DLD1 (cell line): Measurements from ENCODE around the gene CPB1.
"Not testable (repeated sequence)": the region's sequence is repeated elsewhere in the genome, so short reads cannot be mapped to it uniquely, and the experiment has no call there.

Source experiments
- in situ Hi-C: cut with HindIII; loops from 2 replicates; pipeline ENCODE4 v1.10.0; 2017; ENCODE audit warnings: low sequenced_read_pairs

Gene CPB1

DNA sequence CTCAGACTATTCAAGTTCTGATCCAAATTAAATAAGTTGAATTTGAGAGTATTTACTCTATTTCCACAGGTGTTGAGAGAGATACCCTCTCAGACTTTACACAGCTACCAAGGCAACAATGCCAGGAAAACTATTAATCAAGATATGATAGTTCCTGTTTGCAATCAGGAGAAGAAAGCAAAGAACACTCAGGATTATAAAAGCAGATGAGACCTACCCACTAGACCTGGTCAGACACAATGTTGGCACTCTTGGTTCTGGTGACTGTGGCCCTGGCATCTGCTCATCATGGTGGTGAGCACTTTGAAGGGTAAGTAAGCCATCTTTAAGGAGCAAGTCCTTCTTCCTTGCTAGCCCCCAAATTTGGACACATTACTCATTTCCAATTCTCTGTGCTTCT lies at the start of gene CPB1:
TSS of gene CPB1 (plus strand) at position 227 of the 400 bp plus-strand sequence. CDS start at position 240, 13 bp downstream.
- in situ Hi-C loops, result no loop called here

GRCh38 chr3:148778926-148779325 lies 48.7 kb upstream of the CPB1 start:
- in situ Hi-C loops, result no loop called here

DNA sequence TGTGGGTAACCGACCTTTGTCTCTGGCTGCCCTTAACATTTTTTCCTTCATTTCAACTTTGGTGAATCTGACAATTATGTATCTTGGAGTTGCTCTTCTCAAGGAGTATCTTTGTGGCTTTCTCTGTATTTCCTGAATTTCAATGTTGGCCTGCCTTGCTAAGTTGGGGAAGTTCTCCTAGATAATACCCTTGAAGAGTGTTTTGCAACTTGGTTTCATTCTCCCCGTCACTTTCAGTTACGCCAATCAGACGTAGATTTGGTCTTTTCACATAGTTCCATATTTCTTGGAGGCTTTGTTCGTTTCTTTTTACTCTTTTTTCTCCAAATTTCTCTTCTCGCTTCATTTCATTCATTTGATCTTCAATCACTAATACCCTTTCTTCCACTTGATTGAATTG lies 42.6 kb upstream of the CPB1 start:
- in situ Hi-C loops, result not testable (repeated sequence)

GRCh38 chr3:148786159-148786558 lies 41.5 kb upstream of the CPB1 start:
- in situ Hi-C loops, result not testable (repeated sequence)

- in situ Hi-C loops, result no loop called here
These were observed 38.5 kb upstream of the CPB1 start for GRCh38 chr3:148789146-148789545.

DNA sequence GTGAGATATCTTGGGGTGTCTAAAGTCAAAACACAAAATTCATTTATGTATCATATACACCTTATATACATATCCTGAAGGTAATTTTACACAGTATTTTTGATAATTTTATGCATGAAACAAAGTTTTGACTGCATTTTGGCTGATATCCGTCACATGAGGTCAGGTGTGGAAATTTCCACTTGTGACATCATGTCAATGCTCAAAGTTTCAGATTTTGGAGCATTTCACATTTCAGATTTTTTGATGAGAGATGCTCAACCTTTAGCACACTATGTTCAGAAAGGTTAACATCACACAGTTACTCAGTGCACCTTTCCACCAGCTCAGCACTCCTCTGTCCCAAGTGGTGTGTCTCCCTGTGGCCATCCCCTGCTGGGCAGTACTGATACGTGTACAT lies 37.7 kb upstream of the CPB1 start:
- in situ Hi-C loops, result no loop called here

DNA sequence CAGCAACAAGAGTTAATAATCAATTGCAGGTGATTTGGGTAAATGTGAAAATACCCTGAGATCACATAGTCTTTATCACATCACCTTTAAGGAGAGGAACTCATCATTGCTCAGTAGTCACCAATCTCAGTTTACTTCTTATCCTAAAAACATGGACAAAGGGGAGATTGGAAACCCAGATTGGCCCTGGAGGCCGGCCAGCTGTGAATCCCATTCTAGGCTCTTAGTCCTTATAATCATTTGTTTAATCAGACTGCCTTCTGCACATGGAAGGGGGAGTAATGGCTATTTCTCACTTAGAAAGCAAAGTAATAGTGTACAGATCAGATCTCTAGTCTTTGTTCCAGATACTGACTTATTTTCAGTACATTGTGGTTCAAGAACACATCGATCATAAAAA lies 37.2 kb upstream of the CPB1 start:
- in situ Hi-C loops, result no loop called here

DNA sequence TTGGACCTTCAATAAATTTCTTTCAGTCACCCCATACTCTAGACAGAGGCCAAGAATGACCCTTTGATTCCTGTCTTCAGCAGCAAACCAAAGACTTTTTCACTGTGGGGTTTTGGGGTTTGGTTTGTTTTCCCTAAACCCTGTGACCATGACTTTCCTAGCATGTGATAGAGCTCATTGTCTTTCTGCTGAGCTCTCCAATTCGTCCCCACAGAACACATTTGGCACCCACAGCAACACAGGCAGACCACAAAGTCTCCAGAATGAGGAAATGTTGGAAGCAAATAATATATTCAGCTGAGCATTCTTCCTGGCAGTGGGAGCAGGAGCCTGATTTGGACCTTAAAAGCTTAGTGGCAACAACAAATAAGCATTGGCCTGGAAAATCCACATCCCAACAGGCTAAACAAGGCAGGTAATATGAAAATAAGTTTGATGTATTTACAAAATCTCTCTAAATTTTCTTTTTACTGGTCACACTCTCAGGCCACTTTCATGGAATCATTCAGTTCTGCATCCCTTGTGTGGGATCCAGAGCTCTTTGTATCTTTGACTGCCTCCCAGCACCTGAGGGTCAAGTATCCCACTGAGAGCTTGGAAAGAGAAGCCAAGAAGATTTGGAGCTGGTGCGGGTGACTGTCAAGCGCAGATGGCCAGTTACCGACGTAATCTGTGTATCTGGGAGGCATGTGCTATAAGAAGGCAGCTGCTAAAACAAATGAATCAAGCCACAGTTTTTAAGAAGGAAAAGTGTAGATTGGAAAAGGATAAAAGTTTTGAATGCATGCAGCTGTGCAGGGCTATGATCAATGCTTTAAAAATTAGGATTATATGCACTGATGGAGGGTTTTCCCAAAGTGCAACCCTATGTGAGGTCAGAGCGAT lies 36.5 kb upstream of the CPB1 start:
- in situ Hi-C loops, result no loop called here

DNA sequence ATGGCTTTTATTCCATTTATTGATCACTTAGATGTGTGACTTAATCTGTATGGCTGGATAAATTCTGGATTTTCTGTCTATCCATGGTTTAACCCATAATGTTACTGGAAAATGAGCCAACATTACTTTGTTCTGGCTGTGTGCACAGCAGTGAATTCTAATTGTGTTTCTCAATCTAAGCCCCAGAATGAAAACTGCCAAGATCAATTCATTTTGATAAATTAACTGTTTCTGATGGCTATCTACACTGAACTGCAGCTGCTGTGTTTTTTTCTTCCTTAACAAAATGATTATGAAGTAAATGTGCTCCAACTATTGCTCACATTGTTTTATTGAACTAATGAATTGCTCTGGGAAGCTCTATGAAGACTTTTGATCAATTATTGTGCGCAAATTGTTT lies 35.7 kb upstream of the CPB1 start:
- in situ Hi-C loops, result no loop called here

DNA sequence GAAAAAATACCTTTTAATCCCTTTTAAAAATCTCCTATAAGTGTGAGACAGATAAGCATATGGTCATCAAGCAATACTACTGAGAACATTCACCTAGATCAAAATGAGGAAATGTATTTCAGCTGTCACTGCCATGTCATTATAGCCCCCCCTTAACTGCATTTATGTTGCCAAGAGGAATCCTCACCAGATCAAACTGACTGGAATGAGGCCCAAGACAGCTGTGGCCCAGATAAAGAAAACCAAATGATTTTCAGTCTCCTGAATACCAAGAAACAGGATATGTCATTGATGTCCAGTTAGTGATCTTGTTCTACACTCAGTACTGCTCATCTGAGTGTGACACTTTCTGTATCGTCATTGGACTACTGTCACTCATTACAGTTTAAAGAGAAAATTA lies 35.1 kb upstream of the CPB1 start:
- in situ Hi-C loops, result no loop called here

DNA sequence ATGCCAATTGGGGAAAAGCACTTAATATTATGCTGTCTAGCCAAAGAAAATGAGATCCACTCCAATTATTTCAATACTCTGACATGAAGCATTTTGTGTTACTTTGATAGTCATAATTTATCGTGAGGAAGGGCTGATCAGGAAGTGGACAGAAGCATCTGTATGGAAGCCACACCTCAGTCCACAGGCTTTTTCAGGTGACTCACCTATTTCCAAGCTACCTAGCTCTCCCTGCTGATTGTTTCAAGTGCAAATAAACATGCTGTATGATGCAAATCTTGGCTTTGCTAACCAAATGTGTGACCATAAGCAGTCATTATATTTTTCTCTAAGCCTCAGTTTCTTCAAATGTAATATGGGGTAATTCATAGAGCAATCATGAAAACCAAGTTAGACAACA lies 30.8 kb upstream of the CPB1 start:
- in situ Hi-C loops, result no loop called here

GRCh38 chr3:148797795-148798194 lies 29.8 kb upstream of the CPB1 start:
- in situ Hi-C loops, result no loop called here

DNA sequence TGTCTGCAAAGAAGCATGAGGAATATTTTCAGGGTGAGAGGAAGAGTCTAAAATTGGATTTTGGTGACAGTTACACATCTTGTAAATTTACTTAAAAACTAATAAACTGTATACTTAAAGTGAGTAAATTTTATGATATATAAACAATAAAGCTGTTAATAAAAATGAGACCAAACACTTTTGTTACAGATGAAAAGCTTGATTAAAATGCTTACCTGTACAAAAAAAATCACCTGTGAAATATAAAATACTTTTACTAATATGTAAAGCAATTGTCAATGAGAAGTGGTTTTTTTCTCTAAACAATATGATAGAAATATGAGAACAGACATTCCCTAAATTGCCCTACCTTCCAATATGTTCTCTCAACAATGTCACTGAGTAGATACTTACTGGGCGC lies 27.2 kb upstream of the CPB1 start:
- in situ Hi-C loops, result no loop called here

- in situ Hi-C loops, result no loop called here
These were observed 17.8 kb upstream of the CPB1 start for GRCh38 chr3:148809835-148810234.

DNA sequence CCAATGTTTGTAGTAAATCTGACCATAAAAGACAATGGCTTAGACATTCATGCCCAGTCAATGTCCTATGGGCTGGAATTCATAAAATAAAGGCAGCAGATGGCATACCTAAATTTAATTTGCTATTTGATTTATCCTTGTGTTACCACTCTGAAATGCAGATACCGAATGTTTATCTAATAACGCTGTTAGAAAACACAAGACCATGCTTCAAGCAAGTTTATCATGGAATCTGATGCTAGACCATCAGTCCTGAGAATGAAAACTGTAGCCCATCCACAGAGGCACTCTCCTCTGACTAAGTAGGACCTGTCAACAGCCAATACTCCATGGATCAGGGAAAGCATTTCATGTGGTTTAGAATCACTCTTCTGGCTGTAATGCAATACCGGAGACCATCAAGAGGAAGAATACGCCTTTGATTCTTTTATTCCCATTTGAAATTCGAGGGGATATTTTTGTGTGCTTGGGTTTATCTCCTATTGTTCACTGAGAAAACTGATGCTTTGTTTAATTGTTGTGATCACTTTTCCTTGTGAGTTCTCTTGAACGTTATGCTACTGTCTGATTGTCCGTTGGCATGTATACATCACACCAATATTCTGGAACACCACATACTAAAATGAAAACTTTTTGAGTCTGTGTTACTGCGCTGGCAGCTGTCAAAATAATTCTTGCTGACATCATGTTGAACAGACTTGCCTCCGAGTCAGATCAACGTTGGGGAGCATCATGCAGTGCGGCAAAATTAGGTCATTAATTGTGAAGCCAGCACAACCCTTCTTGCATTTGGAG lies 12.1 kb upstream of the CPB1 start:
- in situ Hi-C loops, result no loop called here

DNA sequence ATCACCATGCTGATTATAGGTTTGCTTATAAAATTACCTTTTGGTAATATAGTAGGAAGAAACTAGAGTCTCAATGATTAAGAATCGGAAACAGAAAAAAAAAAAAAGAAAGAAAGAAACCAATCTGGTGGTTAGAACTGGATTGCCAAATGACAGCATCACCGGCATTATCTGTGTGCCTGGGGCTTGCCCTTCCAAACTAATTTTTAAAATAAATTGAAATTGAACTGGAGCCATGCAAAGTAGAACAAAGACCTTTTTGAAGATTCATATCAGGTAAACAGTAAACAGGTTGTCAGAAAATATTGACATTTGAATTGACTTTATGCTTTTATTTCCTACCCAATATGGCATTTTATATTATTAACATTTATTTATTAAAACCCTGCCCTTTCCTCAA lies 11.2 kb upstream of the CPB1 start:
- in situ Hi-C loops, result no loop called here

DNA sequence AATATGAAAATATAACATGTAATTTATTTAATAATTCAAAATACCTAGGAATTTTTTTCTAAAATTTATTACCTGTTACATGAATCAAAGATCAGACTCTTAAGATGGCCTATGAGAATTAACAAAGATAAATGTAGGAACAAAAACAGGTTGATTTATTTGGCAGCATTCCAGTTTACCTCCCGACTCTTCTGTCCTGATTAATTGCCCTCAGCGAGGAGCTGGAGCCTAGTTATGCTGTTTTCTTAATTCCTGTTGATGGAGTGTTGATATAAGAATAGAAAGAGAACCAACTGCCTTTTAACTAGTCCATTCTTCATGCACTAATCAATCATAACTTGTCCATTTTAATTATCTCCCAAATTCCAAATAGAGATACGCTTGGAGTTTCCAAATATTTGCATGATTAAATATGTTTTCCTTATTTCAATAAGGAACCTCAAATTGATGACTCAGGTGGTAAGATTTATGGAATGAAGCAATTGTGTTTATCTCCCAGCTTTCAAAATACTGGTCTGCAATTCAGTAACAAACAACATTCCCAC lies 10.6 kb upstream of the CPB1 start:
- in situ Hi-C loops, result no loop called here

DNA sequence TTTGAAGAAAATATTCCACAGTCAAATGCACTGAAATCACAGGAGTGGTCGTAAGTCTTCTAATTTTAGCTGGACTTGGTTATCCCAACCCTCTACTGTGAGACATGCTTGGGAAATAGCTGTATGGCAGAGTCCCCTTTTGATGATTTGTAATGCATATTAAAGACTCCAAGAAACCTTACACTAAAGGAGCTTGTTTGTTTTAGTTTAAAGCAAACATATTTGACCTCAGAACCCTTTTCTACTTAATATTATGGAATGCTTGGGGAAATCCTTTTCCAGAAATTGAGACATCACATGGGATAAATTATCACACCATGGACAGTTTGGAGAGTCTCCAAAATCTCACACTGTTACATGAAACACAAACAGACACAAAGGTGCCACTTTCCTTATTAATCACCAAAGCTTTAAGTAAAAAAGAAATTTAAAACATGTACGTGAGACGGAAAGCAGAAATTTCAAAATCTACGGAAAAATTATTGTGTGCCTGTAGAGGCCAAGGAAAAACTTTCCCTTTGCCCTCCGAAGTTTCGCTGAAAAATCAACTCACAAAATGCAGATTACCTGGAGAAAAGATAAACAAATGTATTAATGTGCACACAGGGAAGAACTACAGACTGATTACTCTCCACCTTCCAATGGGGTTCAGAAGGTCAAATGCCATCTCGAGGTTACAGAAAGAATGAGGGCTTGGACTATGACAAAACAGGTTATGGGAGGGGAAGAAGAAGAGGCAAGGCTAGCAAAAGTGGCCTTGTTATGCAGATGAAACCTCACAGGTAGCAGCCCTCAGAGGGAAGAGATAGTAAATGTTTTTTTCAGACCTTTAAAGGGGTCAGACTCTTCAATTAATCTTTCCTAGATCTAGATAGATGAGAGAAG lies 7.0 kb upstream of the CPB1 start:
- in situ Hi-C loops, result no loop called here

- in situ Hi-C loops, result no loop called here
These were observed 4.6 kb upstream of the CPB1 start for GRCh38 chr3:148823026-148823425.

- in situ Hi-C loops, result no loop called here
These were observed 2.1 kb upstream of the CPB1 start for GRCh38 chr3:148825476-148825875.
